GM19324 (cell line): ENCODE results near the gene MRGPRD.

Experiments
- ATAC-seq: cut with Tn5 transposase; IDR thresholded peaks from one replicate; pipeline ENCODE4 v1.9.1; 2021; ENCODE audit warnings: mild to moderate bottlenecking, moderate library complexity; ENCODE audit not compliant: unreplicated experiment, low FRiP score

The MRGPRD gene

GRCh38 chr11:68980776-68981065, at the start of gene MRGPRD:
Gene MRGPRD (minus strand): TSS chr11:68980986. CDS start chr11:68980986, 0 bp downstream.
- ATAC-seq: no peak

GRCh38 chr11:69030301-69030700, 49.5 kb upstream of the MRGPRD start:
- no peak for ATAC-seq

GRCh38 chr11:69027704-69028372, 47.1 kb upstream of the MRGPRD start:
- no peak for ATAC-seq

GRCh38 chr11:69024509-69024908, 43.7 kb upstream of the MRGPRD start:
- ATAC-seq: no peak

GRCh38 chr11:69022260-69022659, 41.5 kb upstream of the MRGPRD start:
- ATAC-seq: no peak

GRCh38 chr11:69018924-69019323, 38.1 kb upstream of the MRGPRD start:
- ATAC-seq: no peak

- ATAC-seq: no peak
Observed at GRCh38 chr11:69017951-69018350, 37.2 kb upstream of the MRGPRD start.

GRCh38 chr11:69014898-69015549, 34.2 kb upstream of the MRGPRD start:
- no peak for ATAC-seq

GRCh38 chr11:69014084-69014851, 33.5 kb upstream of the MRGPRD start:
- no peak for ATAC-seq

- no peak for ATAC-seq
Observed at GRCh38 chr11:69013009-69013951, 32.5 kb upstream of the MRGPRD start, which contains the start of gene MRGPRF. Gene MRGPRF (minus strand): TSS chr11:69013246. CDS start chr11:69009901, 3,345 bp downstream.

GRCh38 chr11:69012092-69013008, 31.6 kb upstream of the MRGPRD start:
- ATAC-seq: no peak

- ATAC-seq: no peak
Observed at GRCh38 chr11:69011624-69012091, 30.9 kb upstream of the MRGPRD start.

GRCh38 chr11:69010964-69011623, 30.3 kb upstream of the MRGPRD start:
- no peak for ATAC-seq

GRCh38 chr11:69010361-69010891, 29.6 kb upstream of the MRGPRD start:
- no peak for ATAC-seq

GRCh38 chr11:69009441-69010211, 28.8 kb upstream of the MRGPRD start:
- no peak for ATAC-seq

- no peak for ATAC-seq
Observed at GRCh38 chr11:69008737-69009440, 28.1 kb upstream of the MRGPRD start.

- no peak for ATAC-seq
Observed at GRCh38 chr11:69007975-69008381, 27.2 kb upstream of the MRGPRD start.
